Measurements from ENCODE around the gene INAFM2. TPM values are rescaled to one million over a fixed set of nuclear protein-coding genes. Genes with fewer than 3 reads are reported as not detected.

Gene INAFM2
- total and polyA plus RNA-seq, 4 donors = 3.3 to 5.7 (median 4.4) TPM

GRCh38 chr15:40290545-40290917, 33.0 kb upstream of the INAFM2 start (continued):
- TF ChIP-seq ATF3 (IDR thresholded peaks at IDR 0.05) (no peak), HNF4G (IDR thresholded peaks at IDR 0.05) (no peak), JUND (IDR thresholded peaks at IDR 0.05) (no peak)

GRCh38 chr15:40290918-40291574, 32.4 kb upstream of the INAFM2 start:
- Histone ChIP-seq H3K4me3 (ENCODE audit: low read depth in 1 of 3, low read length in 3 of 3) (peak overlapping the region in 1 of 3 donors; percentile 19), H3K9me3 (ENCODE audit: control insufficient read depth in 4 of 4, low read length in 3 of 4) (no peaks in the 10 kb centered on the region), H3K4me1 (ENCODE audit: control insufficient read depth in 4 of 4, insufficient read depth in 4 of 4, low read length in 3 of 4) (peaks cover 2 to 14% (median 8%) of the 10 kb centered on the region in 4 donors), H3K9ac (ENCODE audit: low read depth in 1 of 2, low read length in 2 of 2) (no peak overlapping the region), H3K27me3 (ENCODE audit: control insufficient read depth in 4 of 4, insufficient read depth in 4 of 4, low read length in 3 of 4) (no peaks in the 10 kb centered on the region), H3K36me3 (ENCODE audit: control insufficient read depth in 4 of 4, insufficient read depth in 3 of 4, low read depth in 1 of 4, low read length in 3 of 4) (no peaks in the 10 kb centered on the region), H3K27ac (ENCODE audit: low read depth in 1 of 2, low read length in 2 of 2) (no peak overlapping the region)
- WGBS = 23% methylated on average over 68 of the region's 68 CpGs
- DNase-seq (ENCODE audit: low spot score) = no peak
- TF ChIP-seq RAD21 (IDR thresholded peaks at IDR 0.05) (no peak), ATF3 (IDR thresholded peaks at IDR 0.05) (no peak), CTCF (IDR thresholded peaks at IDR 0.05; ENCODE audit: low read depth, low read length, missing input control) (no peak), RXRA (IDR thresholded peaks at IDR 0.05) (no peak), HNF4A (conservative IDR thresholded peaks at IDR 0.05) (no peak), MAX (IDR thresholded peaks at IDR 0.05) (no peak), GABPA (IDR thresholded peaks at IDR 0.05 in 1 of 2, conservative IDR thresholded peaks at IDR 0.05 in 1 of 2) (no peak), SP1 (IDR thresholded peaks at IDR 0.05) (no peak), ZBTB33 (IDR thresholded peaks at IDR 0.05) (no peak), EGR1 (IDR thresholded peaks at IDR 0.05; ENCODE audit: low read depth in 2 of 2) (no peak)

- Histone ChIP-seq H3K27ac (ENCODE audit: low read depth in 1 of 2, low read length in 2 of 2) (no peak overlapping the region), H3K4me1 (ENCODE audit: control insufficient read depth in 4 of 4, insufficient read depth in 4 of 4, low read length in 3 of 4) (peaks cover 2 to 14% (median 8%) of the 10 kb centered on the region in 4 donors), H3K4me3 (ENCODE audit: low read depth in 1 of 3, low read length in 3 of 3) (no peak overlapping the region), H3K36me3 (ENCODE audit: control insufficient read depth in 4 of 4, insufficient read depth in 3 of 4, low read depth in 1 of 4, low read length in 3 of 4) (no peaks in the 10 kb centered on the region), H3K9me3 (ENCODE audit: control insufficient read depth in 4 of 4, low read length in 3 of 4) (no peaks in the 10 kb centered on the region), H3K27me3 (ENCODE audit: control insufficient read depth in 4 of 4, insufficient read depth in 4 of 4, low read length in 3 of 4) (no peaks in the 10 kb centered on the region), H3K9ac (ENCODE audit: low read depth in 1 of 2, low read length in 2 of 2) (no peak overlapping the region)
- 75% methylated on average over 3 of the region's 3 CpGs for WGBS
- no peak for DNase-seq (ENCODE audit: low spot score)
- no peak for TF ChIP-seq HNF4G (IDR thresholded peaks at IDR 0.05)
- TF ChIP-seq TAF1 (conservative IDR thresholded peaks at IDR 0.05) = no peak
- no peak for TF ChIP-seq SP1 (IDR thresholded peaks at IDR 0.05)
- TF ChIP-seq YY1 (IDR thresholded peaks at IDR 0.05) = no peak
- TF ChIP-seq RAD21 (IDR thresholded peaks at IDR 0.05) = no peak
- no peak for TF ChIP-seq RXRA (IDR thresholded peaks at IDR 0.05)
- TF ChIP-seq CTCF (IDR thresholded peaks at IDR 0.05; ENCODE audit: low read depth, low read length, missing input control) = no peak
- no peak for TF ChIP-seq ATF3 (IDR thresholded peaks at IDR 0.05)
- no peak for TF ChIP-seq REST (IDR thresholded peaks at IDR 0.05)
- no peak for TF ChIP-seq FOXA1 (IDR thresholded peaks at IDR 0.05)
These were observed 31.2 kb upstream of the INAFM2 start for GRCh38 chr15:40292246-40292645.

Data from liver (tissue), 9 donors.